Pancreas (tissue), 10 donors: ENCODE measurements around the gene CNDP1. TPM values are rescaled to one million over a fixed set of nuclear protein-coding genes. Genes with fewer than 3 reads are reported as not detected.
A peak's percentile ranks its signal among the peaks of the same experiment; 100 is the strongest.
"Not testable (repeated sequence)": the region's sequence is repeated elsewhere in the genome, so short reads cannot be mapped to it uniquely, and the experiment has no call there.

Experiments used
- ATAC-seq, 4 donors: fragments of 200-7000 bp; cut with Tn5 transposase; one replicate each; pipeline versions ENCODE4 v1.8.0 to v1.9.1; 2020; ENCODE audit warnings: mild to moderate bottlenecking in 4 of 4, moderate library complexity in 4 of 4
- DNase-seq, 6 donors: peaks; one replicate each; pipeline ENCODE4 v3.0.0-alpha.2; 2020
- FAIRE-seq: peaks from 2 replicates; lab custom pipeline; 2012; peaks lifted over from hg19 to GRCh38; lab: Jason Lieb, UNC
- H3K27ac ChIP-seq, 4 donors: fragments of 200-600 bp; sonication (generic); 1 replicate in 3 of 4; 2 replicates in 1 of 4; pipeline versions ENCODE4 v1.5.0 to v1.8.0; 2020
- H3K27me3 ChIP-seq, 4 donors: fragments of 200-600 bp; one replicate each; pipeline ENCODE4 v1.8.0; 2021
- H3K36me3 ChIP-seq, 3 donors: fragments of 200-600 bp; sonication (generic) in 1 of 3; one replicate each; pipeline versions ENCODE4 v1.5.0 to v1.8.0; 2020 to 2021
- H3K4me1 ChIP-seq, 3 donors: fragments of 200-600 bp; one replicate each; pipeline ENCODE4 v1.8.0; 2021
- H3K4me3 ChIP-seq, 4 donors: fragments of 200-600 bp; sonication (generic) in 2 of 4; one replicate each; pipeline versions ENCODE4 v1.5.0 to v1.8.0; 2020 to 2021
- H3K9me3 ChIP-seq, 4 donors: fragments of 200-600 bp; one replicate each; pipeline ENCODE4 v1.8.0; 2021
- CTCF ChIP-seq, 4 donors: fragments of 200-600 bp; sonication (generic) in 3 of 4; IDR thresholded peaks; one replicate each; pipeline versions ENCODE4 v1.5.0 to v1.8.0; 2021; ENCODE audit warnings: antibody characterized with exemption in 4 of 4
- WGBS, 2 donors: extraction: QIAGEN DNeasy Blood & Tissue Kit; methylation state at CpG; one replicate each; pipeline ENCODE4 v1.1.7; 2013; 5-methylcytosine and 5-hydroxymethylcytosine counted together
- intact Hi-C, 3 donors: fragments of 100-400 bp; cut with DNase I; formaldehyde crosslinking; loops; one replicate each; pipeline versions ENCODE4 v1.11.1 to v1.14.2; 2022
- polyA plus RNA-seq, 2 donors: library from polyadenylated mRNA; stranded (reverse); fragments of 200-250 nt; gene quantifications; one replicate each; pipeline ENCODE4 v1.2.3, GENCODE V29; 2013
- total RNA-seq, 6 donors: library from RNA; stranded (reverse); fragmentation: NEBNext Ultra II Directional in 4 of 6; extraction: Animal tissue kit (Norgen Biotek cat#: 25700) in 4 of 6; gene quantifications; one replicate each; pipeline versions ENCODE4 v1.2.1 to v1.2.4, GENCODE V29; 2021 to 2023
- donor health status: healthy with polysubstance abuse.
- donor health status: DM: no; HTN: no; CAD: no; lungs with moderate emphysema.
- donor health status: DM: no; HTN: no; CAD: no.
- donor health status: control.
- donor health status: control.
- donor health status: Bipolar disorder and iron deficiency.
- donor health status: DM: yes; HTN: yes; CAD: no.
- donor health status: DM: no; HTN: no; CAD: no.
- donor health status: DM: no; HTN: no; CAD: no.
- donor health status: DM: yes; HTN: yes; CAD: no.

Gene CNDP1
- total and polyA plus RNA-seq, 8 donors = 0.09 to 0.84 (median 0.21) TPM; not detected in 2

GRCh38 chr18:74498712-74499627 lies 35.3 kb upstream of the CNDP1 start:
- 25 to 49% methylated on average over 14 of the region's 14 CpGs for whole genome bisulfite sequencing, 2 donors
- TF ChIP-seq CTCF (IDR thresholded peaks at IDR 0.05) = no peak
- Histone ChIP-seq H3K9me3 (no peaks in the 10 kb centered on the region), H3K27me3 (no peaks in the 10 kb centered on the region), H3K27ac (peak overlapping the region; percentile 12 to 90 (median 59)), H3K36me3 (peaks cover 0 to 17% (median 0%) of the 10 kb centered on the region in 3 donors), H3K4me1 (peaks cover 30 to 40% (median 32%) of the 10 kb centered on the region in 3 donors), H3K4me3 (peak overlapping the region in 2 of 4 donors; percentile 18 to 31)
- FAIRE-seq = no peak
- ATAC-seq = peak in 1 of 4 donors; percentile 4
- peak in 4 of 6 donors; percentile 31 to 68 (median 54) for DNase-seq
- intact Hi-C loops = no loop called here

GRCh38 chr18:74499633-74500032 lies 34.7 kb upstream of the CNDP1 start:
- peak in 4 of 6 donors; percentile 62 to 81 (median 74) for DNase-seq
- Histone ChIP-seq H3K36me3 (peaks cover 0 to 17% (median 3%) of the 10 kb centered on the region in 3 donors), H3K4me1 (peaks cover 30 to 40% (median 32%) of the 10 kb centered on the region in 3 donors), H3K9me3 (no peaks in the 10 kb centered on the region), H3K27me3 (no peaks in the 10 kb centered on the region), H3K4me3 (peak overlapping the region in 2 of 4 donors; percentile 18 to 31), H3K27ac (peak overlapping the region; percentile 12 to 90 (median 59))
- TF ChIP-seq CTCF (IDR thresholded peaks at IDR 0.05) = no peak
- no peak for FAIRE-seq
- peak; percentile 19 to 68 (median 22) for ATAC-seq
- 23 to 36% methylated on average over 9 of the region's 9 CpGs for WGBS, 2 donors
- intact Hi-C loops = loop anchor here in 1 of 3 donors (10.0 kb wide), 1 partner anchor 55 kb away; no protein-coding TSS in a partner anchor

- no peak for ATAC-seq
- Histone ChIP-seq H3K9me3 (no peaks in the 10 kb centered on the region), H3K27ac (peak overlapping the region; percentile 5 to 90 (median 59)), H3K36me3 (peaks cover 0 to 17% (median 3%) of the 10 kb centered on the region in 3 donors), H3K27me3 (no peaks in the 10 kb centered on the region), H3K4me3 (peak overlapping the region in 2 of 4 donors; percentile 18 to 31), H3K4me1 (peaks cover 30 to 40% (median 32%) of the 10 kb centered on the region in 3 donors)
- intact Hi-C loops = loop anchor here in 1 of 3 donors (10.0 kb wide), 1 partner anchor 54 kb away; no protein-coding TSS in a partner anchor
- DNase-seq = no peak
- TF ChIP-seq CTCF (IDR thresholded peaks at IDR 0.05) = no peak
- WGBS, 2 donors = 23 to 32% methylated on average over 6 of the region's 6 CpGs
- FAIRE-seq = no peak
Observed at GRCh38 chr18:74500372-74500771, 33.9 kb upstream of the CNDP1 start.

- DNase-seq, H3K27me3 ChIP-seq, ATAC-seq, FAIRE-seq, H3K9me3 ChIP-seq: not testable (repeated sequence)
- peak overlapping the region in 2 of 4 donors; percentile 8 to 31 for H3K4me3 ChIP-seq
- H3K36me3 ChIP-seq = peaks cover 0 to 17% (median 3%) of the 10 kb centered on the region in 3 donors
- H3K27ac ChIP-seq = peak overlapping the region; percentile 5 to 90 (median 59)
- intact Hi-C loops = loop anchor here in 1 of 3 donors (10.0 kb wide), 1 partner anchor 54 kb away; no protein-coding TSS in a partner anchor
- H3K4me1 ChIP-seq = peaks cover 30 to 40% (median 32%) of the 10 kb centered on the region in 3 donors
- WGBS, 2 donors = 5 to 39% methylated on average over 8 of the region's 8 CpGs
Observed at GRCh38 chr18:74500774-74501173, 33.5 kb upstream of the CNDP1 start.

GRCh38 chr18:74501386-74501785 lies 32.9 kb upstream of the CNDP1 start:
- no peaks in the 10 kb centered on the region for H3K9me3 ChIP-seq
- ATAC-seq = peak in 2 of 4 donors; percentile 10 to 18
- 43 to 61% methylated on average over 4 of the region's 4 CpGs for WGBS, 2 donors
- no peak for DNase-seq
- H3K27ac ChIP-seq = peak overlapping the region; percentile 5 to 90 (median 59)
- no peaks in the 10 kb centered on the region for H3K27me3 ChIP-seq
- peaks cover 0 to 23% (median 3%) of the 10 kb centered on the region in 3 donors for H3K36me3 ChIP-seq
- intact Hi-C loops = loop anchor here in 1 of 3 donors (10.0 kb wide), 1 partner anchor 53 kb away; no protein-coding TSS in a partner anchor
- FAIRE-seq = no peak
- no peak for TF ChIP-seq CTCF (IDR thresholded peaks at IDR 0.05)
- H3K4me1 ChIP-seq = peaks cover 30 to 40% (median 32%) of the 10 kb centered on the region in 3 donors
- H3K4me3 ChIP-seq = peak overlapping the region in 2 of 4 donors; percentile 8 to 31
